Thyroid gland (tissue), 4 donors: Measurements from ENCODE around the gene SLC36A3.

Experiments
- POLR2A ChIP-seq, 2 donors: fragments of 450-650 bp; IDR thresholded peaks; one replicate each; pipeline ENCODE4 v1.6.1; 2017; ENCODE audit warnings: antibody characterized with exemption in 2 of 2, mild to moderate bottlenecking in 2 of 2, moderate library complexity in 1 of 2
- TF ChIP-seq, protein P1 (sequence below), 6 experiments: fragments of 200-600 bp in 3 of 6; fragments of 450-650 bp in 3 of 6; sonication (generic) in 3 of 6; IDR thresholded peaks; one replicate each; pipeline ENCODE4 v1.5.1; 2016 to 2019; ENCODE audit warnings: antibody characterized with exemption in 6 of 6, mild to moderate bottlenecking in 2 of 6, inconsistent platforms in 1 of 6, moderate library complexity in 1 of 6

DNA sequence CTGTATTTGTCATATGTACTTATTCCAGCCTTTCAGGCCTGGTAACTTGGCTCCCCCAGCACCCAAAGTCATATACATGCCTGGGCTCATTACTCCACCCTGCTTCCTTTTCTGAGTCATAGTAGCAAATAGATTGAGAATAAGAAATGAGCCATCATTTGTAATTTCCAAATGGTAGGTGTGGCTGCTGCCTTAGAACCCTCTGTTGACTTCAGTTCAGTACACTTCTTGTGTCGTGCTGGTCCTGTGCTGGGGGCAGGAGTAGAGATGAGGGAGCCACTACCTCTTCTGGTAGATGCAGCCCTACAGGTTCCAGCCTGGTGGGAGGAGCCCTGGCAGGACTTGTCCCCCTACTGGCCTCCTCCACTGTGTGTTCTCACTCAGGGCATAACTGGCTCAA lies 39.5 kb downstream of the SLC36A3 start:
- TF ChIP-seq, protein P1, sequence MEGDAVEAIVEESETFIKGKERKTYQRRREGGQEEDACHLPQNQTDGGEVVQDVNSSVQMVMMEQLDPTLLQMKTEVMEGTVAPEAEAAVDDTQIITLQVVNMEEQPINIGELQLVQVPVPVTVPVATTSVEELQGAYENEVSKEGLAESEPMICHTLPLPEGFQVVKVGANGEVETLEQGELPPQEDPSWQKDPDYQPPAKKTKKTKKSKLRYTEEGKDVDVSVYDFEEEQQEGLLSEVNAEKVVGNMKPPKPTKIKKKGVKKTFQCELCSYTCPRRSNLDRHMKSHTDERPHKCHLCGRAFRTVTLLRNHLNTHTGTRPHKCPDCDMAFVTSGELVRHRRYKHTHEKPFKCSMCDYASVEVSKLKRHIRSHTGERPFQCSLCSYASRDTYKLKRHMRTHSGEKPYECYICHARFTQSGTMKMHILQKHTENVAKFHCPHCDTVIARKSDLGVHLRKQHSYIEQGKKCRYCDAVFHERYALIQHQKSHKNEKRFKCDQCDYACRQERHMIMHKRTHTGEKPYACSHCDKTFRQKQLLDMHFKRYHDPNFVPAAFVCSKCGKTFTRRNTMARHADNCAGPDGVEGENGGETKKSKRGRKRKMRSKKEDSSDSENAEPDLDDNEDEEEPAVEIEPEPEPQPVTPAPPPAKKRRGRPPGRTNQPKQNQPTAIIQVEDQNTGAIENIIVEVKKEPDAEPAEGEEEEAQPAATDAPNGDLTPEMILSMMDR (IDR thresholded peaks at IDR 0.05): no peak
- no peak for TF ChIP-seq POLR2A (IDR thresholded peaks at IDR 0.05)
